SHP77 (cell line): Measurements from ENCODE around the gene LONP2.
"Not testable (repeated sequence)": the region's sequence is repeated elsewhere in the genome, so short reads cannot be mapped to it uniquely, and the experiment has no call there.

Source experiments
- DNase-seq, 2 experiments: peaks; one replicate each; lab custom pipeline; 2025; lab: John Stamatoyannopoulos, UW

LONP2 gene

DNA sequence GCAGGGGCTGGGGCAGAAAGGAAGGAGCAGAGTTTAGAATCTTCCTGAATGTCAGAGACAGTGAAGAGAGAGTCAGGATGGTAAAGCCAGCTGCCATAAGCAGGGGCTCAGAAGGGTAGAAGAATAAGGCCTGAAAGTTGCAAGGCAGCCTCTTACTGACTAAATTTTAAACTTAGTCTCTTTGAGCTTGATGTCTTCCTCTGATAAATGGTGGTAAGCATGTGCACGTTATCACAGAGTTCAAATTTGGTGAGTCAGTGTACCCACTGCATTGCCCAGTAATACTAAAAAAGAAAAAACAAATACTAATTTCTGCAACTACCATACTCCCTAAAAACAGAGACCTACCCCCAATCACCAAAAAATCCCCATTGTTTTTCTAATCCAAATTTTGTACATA, 96.0 kb downstream of the LONP2 start:
- no peak for DNase-seq

DNA sequence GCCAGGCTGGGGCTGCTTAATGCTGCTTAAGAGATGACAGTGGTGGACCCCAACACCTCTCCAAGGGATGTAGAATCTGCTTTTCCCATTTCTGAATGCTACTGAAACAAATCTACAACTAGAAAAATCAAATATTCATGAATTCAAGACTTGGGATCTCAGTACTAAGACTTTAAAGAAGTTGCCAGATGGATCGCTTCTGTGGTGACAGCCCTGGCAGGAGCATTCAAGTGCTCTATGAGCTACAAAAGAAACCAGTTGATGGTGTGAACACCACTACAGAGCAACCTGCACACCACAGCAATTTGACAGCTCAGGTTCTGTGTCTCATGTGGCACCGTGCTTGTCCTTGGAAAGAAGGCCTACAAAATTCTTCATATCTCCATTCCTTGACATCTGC, 98.5 kb downstream of the LONP2 start:
- DNase-seq, result no peak

DNA sequence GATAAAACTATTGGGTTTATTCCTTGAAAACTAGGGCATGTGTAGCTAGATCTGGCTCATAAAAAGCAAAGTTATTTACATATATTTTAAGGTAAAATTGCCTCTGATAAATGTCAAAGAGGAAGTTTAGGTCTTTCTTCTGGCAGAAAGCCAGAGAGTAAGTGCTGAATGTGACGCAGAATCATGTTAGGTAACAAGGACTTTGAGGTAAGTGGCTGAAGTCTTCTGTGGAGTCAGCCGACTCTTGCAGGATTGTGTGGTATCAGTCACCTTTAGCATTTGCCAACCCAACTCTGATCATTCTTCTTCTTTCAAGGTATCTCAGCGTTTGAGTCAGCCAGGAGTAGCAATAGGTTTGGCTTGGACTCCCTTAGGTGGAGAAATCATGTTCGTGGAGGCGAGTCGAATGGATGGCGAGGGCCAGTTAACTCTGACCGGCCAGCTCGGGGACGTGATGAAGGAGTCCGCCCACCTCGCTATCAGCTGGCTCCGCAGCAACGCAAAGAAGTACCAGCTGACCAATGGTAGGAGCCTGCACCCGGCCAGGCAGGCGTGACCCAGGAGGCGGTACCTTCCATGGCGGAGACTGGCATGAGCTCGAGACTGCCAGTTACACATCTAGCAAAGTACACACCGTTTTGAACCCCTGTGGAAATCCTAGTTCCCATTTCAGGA, 103.2 kb downstream of the LONP2 start:
- DNase-seq, result no peak

DNA sequence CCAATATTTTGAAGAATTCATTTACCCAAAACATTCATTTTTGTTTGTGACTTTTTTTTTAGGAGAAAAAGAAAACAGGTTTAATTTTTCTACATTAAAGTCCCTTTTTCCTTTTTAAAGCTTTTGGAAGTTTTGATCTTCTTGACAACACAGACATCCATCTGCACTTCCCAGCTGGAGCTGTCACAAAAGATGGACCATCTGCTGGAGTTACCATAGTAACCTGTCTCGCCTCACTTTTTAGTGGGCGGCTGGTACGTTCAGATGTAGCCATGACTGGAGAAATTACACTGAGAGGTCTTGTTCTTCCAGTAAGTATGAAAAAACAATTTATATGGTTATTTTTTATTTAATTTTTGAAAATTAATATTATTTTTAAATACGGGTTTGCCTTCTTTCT, 103.9 kb downstream of the LONP2 start:
- no peak for DNase-seq

DNA sequence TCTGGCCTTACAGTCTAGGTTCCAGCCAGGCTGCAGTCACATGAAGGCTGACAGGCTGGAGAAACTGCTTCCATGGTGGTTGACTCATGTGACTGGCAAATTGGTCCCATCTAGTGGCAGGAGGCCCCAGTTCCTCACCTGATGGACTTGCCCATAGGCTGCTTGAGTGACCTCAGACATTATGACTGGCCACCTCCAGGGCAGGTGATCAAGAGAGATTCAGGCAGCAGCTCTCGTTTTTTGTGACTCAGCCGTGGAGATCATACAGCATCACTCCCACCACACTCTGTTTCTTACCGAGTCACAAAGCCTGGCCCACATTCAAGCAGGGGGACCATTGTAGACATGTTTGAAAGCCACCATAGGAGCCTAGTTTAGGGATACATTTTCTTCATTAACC, 106.6 kb downstream of the LONP2 start:
- no peak for DNase-seq

DNA sequence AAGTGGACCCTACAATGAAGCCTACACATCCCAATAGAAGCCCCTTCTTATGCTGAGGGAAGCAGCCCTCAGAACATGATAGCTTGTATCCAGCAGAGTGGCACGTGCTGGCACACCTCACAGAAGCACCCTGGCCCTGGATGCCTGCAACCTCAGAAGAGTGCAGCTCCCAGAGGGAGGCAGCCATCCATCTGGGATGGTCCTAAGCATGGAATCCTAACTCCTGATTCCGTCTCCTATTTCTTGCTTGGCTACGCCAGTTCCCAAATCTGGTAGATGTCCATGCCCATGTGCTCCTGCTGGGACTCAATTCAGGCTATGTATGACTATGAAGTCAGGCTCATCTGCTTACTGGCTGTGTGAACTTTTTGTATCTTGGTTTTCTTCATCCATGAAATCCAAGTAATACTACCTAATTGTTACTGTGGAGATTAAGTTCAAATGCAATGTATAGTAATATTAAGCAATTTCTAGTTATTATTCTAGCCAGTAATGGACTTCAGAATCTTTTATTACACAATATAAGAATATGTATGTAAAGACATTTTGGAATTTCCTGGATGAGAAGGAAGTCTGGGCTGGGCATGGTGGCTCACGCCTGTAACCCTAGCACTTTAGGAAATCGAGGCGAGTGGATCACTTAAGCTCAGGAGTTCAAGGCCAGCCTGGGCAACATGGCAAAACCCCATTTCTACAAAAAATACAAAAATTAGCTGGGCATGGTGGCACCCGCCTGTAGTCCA, 108.7 kb downstream of the LONP2 start:
- no peak for DNase-seq

DNA sequence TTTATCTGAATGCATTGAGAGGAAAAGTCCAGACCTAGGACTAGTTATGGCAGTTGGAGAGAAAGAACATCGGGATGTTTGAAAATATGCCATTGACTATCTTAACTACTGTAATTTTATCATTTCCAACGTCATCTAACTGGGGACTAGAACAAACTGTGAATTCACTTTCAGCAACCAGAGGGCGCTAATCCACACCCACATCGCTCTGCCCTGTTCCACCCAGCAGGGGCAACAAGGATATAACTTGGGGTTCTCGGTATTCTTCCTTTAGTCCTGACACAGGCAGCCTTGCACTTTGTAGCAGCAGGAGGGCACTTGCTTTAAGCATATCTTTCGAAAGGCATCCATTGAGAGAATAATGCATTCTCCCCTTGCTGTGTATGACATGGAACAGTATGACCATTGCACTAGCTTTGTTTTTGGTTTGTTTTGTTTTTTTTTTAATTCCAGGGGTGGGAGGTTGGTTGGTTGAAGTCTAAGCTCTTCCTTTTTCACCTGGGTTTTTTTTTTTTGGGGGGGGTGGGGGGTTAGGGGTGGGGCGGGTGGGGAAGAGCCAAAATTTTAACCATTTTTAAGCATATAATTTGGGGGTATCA, 109.6 kb downstream of the LONP2 start:
- DNase-seq, result peak; percentile 68 to 69

DNA sequence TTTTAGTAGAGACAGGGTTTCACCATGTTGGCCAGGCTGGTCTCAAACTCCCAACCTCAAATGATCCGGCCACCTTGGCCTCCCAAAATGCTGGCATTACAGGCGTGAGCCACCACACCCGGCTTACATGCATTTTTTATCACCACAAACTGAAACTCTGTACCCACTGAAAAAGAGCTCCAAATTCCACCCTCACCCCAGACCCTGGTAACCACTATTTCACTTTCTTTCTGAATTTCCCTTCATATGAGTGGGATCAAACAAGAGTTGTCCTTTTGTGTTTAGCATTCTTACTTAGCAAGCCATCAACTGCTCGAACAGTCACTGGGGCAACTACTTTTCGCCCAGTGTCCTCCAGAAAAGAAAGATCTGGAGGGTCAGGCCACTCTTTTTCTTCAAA, 110.3 kb downstream of the LONP2 start:
- not testable (repeated sequence) for DNase-seq

DNA sequence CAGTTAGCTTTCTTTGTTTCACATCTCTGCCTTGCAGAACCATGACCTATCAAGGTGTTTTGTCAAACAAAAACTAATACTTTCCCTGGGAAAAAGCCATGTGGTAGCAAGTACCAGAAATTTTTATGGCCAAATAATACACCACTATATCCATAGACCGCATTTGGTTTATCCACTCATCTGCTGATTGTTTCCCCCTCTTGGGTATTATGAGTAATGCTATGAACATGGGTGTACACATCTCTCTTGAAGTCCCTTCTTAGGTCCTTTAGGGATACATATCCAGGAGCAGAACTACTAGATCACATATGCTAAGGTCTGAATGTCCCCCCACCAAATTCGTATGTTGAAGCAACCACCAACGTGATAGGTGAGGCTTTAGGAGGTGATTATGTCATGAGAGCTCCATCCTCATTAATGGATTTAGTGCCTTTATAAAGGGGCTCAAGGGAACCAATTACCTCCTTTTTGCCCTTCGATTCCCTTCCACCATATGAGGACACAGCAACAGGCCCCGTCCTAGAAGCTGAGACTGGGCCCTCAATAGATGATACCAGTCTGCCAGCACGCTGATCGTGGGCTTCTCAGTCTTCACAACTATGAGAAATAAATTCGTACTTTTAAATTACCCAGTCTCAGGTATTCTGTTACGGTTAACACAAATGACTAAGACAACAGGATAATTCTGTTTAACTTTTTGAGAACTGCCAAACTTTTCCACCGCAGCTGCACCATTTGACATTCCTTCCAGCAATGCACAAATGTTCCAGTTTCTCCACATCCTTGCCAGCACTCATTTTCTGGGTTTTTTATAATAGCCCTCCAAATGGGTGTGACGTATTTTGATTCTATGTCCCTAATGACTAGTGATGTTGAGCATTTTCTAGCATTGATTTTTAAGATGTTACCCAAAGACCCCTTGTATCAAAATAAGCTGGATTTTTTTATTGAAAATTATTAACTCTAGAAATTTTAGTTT, 111.1 kb downstream of the LONP2 start:
- no peak for DNase-seq

DNA sequence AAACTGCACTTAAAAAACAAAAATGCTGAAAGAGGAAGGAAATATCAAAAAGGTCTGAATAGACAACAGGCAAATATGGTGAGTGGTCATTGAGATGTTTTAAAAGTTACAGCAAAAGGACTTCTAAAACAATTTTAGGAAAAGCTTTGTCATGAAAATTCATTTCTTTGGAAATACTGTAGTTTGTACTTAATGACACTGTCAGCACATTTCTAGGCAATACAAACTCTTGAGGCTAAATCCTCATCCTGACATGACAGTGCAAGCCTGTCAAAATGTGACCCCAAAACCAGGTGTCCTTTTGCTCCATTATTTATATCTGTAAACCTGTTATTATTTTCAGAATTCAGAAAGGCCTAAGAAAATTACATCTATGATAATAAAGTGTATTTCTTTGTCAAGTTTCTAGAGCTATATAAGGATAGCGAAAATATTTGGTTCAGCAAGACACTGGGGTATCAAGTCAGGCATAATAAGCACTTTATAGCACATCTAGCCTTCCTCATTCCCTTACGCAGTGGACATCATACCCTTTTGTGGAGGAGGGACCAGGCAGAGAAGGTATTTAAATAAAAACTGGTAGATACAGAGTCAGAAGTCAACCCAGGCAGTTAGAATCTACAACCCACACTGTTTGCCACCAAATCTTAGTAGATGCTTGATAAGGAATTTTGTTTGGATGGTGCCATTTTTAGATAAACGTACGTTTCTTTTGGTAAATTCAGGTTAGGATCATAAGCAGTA, 112.7 kb downstream of the LONP2 start:
- DNase-seq, result no peak

DNA sequence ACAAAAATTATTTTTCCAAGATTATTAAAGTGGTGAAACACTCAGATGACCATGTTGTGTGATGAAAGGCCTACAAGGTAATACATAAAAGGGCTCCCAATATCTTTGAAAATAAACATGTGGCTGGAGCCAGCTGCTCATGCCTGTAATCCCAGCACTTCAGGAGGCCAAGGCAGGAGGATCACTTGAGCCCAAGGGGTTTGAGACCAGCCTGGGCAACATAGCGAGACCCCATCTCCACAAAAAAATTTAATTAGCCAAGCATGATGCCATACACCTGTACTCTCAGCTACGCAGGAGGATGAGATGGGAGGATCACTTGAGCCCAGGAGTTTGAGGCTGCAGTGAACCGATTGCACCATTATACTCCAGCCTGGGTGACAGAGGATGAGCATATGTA, 114.3 kb downstream of the LONP2 start:
- DNase-seq, result no peak

DNA sequence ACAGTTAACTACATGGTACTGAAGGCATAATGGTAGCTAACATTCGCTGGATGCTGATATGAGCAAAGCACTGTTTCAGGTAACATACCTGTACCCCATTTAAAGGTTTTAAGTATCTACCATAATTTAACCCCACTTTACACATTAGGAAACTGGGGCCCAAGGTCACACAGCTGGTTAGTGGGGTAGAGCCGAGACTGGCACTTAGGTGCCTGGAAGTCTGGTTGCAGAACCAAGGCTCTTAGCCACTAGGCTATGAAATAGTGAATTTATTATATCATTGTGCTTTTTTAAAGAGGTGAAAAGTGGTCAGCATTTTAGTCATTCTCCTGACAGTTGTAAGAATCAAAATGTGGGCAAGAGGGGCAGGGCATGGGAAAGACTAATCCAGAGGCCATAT, 115.9 kb downstream of the LONP2 start:
- no peak for DNase-seq

DNA sequence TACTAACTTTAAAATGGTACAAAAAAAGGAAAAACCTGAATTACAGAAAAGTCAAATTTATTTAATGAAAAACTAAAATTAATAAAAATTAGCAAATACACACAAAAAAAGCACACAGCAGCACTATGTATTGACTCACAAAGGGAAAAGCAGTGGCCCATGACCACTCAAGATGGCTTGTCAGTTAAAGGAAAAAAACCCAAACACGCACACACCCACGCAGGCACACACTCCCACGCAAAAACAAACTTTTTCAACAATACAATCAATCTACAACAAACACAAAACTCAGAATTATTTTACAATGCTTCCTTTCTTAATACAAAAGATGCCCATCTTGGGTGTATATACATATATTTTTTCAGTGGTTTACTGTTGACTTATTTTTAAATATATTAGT, 116.9 kb downstream of the LONP2 start:
- DNase-seq, result no peak

DNA sequence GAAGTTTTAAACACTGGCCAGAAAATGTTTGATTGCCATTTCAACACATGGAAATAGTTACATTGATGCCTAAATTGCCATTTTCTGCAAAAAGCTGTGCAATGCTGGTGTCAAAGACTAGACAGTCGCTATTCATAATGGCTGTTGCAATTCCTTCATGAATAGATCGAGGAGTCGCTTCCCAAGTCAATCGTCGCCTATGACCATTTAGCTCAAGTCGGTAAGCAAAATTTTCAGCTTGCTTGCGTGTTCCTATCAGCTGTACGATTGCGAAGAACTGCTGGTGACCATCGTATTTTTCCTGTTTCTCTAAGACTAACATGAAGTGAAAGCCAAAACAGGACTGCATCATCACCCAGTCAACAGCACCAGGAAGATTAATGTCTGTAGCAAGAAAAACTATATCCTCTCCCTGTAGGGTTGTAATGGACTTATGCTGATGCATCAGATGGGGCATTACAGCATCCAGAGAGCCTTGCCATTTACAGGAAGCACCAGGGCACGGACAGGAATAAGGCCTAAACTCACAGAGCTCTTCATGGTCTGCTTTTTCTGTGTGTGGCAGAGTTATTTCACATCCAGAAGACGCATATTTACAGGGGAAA, 117.5 kb downstream of the LONP2 start:
- DNase-seq, result no peak

DNA sequence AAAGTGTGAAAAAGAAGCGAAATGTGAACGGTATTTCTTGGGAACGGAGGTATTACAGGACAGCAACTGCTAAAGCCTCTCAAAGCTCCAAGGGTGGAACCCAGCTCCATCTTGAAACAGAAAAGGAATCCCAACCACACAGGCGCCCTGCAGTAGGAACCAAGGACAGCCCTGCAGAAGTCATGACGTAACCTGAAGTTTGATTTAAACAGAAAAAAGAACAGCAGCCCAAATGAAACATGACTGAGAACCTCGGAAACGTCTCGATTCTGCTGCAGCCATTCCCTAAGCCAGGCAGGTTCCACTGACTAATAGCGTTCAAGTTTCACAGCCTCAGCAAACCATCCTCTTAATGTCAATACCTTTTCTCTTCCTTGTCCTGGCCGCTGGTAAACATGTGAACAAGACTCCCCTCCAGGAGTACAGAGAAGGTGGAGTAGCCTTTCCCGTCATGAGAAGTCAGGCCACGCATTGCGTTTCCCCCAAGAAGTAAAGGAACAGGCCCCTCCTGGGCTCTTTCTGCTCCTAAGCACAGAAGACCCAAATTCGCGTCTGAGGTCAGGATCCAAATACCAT, 121.0 kb downstream of the LONP2 start:
- no peak for DNase-seq

DNA sequence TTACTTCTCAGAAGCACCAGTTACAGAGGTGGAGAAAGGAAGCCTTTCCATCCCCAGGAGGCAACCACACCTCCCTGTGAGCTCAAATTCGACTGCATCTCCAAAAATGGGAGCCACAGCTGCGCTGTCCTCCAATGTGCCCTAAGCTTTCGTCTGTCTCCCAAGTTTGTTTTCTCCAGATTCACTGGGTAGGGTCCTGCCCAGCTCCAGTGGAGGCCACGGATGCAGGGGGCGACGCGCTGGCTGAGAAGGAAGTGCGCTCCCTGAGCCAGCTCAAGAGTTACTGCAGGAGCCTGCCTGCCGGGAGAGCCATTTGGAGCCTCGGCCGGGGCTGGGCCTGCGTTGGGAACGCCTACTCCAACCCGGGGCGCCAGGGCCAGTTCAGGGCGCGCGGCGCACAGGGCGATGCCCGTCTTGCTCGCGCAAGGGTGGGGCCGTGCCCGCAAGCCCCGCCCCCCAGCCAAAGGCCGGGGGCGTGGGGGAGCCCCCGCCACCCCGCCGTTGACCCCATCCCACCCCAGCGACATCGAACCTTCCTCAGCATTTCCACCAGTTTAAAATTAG, 121.6 kb downstream of the LONP2 start:
- peak; percentile 81 to 90 for DNase-seq

DNA sequence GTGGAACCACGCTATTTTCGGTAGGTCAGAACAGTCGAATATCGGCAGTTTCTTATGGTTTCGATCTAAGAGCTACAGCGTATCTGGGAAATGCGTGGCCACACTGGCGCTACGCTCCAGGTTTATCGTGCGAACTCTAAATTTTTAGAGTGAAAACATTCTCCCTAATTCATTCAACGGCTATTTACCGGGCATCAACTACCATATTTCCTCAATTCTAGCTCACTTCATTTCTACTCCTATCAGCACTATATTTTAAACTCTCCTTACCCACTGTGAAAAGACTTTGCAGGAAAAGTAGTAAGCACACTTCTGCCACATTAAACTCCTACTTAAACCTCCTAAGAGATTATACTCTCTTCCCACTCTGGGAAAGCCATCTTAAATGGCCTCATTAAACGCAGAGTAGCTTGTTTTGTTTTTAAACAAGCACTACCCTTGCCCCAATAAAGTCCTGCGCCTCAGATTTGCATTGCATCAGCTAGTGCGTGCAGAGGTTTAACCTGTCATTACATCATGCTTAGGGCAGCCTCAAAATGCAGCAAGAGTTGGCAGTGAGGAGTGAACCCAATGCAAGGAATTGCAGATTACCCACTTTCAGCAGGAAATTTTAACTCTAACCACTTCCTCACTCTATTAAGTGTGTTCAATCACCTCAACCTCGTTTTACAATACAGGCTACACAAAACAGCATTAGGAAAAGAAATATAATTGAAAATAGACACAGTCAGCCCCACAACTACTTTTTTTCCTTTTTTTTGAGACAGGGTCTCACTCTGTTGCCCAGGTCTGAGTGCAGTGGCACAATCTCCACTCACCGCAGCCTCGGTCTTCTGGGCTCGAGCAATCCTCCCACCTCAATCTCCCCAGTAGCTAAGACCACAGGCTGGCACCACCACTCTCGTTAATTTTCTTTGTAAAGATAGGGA, 122.3 kb downstream of the LONP2 start:
- peak; percentile 64 to 66 for DNase-seq

DNA sequence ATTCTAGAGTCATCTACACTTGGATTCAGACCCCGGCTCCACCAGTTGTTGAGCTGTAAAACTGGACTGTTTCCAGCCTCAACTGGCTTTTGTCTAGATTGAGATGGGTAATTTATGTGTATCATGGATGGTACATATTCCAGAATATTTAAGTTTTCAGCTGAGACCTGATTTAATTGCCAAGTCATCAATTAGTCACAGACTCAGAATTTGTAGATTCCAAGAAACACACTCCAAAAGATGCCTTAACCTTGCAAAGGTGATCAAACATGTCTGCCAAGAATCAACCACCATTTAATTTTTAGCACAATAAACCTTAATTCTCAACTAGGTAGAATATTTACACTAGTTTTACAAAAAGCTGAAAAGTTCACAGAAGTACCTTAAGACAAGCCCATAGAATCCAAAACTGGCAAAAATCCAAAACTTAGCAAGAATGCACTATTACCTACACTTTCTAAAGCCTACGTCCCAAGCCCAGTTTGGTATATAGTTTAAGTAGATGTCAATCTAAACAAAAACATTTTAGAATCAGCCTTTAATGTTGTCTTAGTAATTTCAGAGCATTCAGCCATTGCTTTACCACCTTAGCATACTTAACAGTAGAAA, 123.4 kb downstream of the LONP2 start:
- DNase-seq, result no peak

DNA sequence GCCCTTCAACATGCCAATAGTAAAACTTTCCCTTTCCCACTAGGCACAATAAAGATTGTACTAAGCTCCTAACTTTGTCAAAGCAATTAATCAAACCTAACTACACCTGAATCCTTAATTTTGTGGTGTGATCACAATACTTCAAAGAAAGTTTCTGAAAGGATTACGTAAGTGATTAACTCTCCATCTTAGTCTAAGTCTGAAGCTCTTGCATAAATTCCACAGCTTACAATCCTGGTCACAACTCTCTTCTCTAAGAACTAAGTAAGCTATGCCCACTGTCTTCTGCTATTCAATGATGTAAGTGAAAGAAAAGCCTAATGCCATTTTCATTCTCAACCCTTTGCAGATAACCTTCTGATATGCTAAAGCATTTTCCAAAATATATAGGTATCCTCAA, 125.7 kb downstream of the LONP2 start:
- no peak for DNase-seq
